Adrenal gland (tissue), 5 donors: ENCODE results near the gene AP1G2.

Experiments
- CTCF ChIP-seq, 6 experiments: fragments of 450-650 bp in 4 of 6; fragments of 200-600 bp in 2 of 6; sonication (generic) in 1 of 6; IDR thresholded peaks; 1 replicate in 5 of 6; 2 replicates in 1 of 6; pipeline versions ENCODE4 v1.5.1 to v1.8.0; 2016 to 2021; ENCODE audit warnings: antibody characterized with exemption in 6 of 6, mild to moderate bottlenecking in 2 of 6, moderate library complexity in 1 of 6
- POLR2A ChIP-seq, 2 donors: fragments of 450-650 bp; IDR thresholded peaks; one replicate each; pipeline ENCODE4 v1.6.1; 2017; ENCODE audit warnings: antibody characterized with exemption in 2 of 2, mild to moderate bottlenecking in 2 of 2, moderate library complexity in 1 of 2
- donor health status: DM: no; HTN: no; CAD: no.

GRCh38 chr14:23556700-23557440, 10.7 kb downstream of the AP1G2 start:
- TF ChIP-seq CTCF (IDR thresholded peaks at IDR 0.05) (no peak), POLR2A (IDR thresholded peaks at IDR 0.05) (no peak)
